Breast epithelium (tissue), 3 donors: ENCODE data around the gene MTUS2.

Experiments
- CTCF ChIP-seq, 3 donors: fragments of 450-650 bp; IDR thresholded peaks; one replicate each; pipeline ENCODE4 v1.5.1; 2016 to 2017; ENCODE audit warnings: antibody characterized with exemption in 3 of 3, mild to moderate bottlenecking in 3 of 3, moderate library complexity in 3 of 3
- POLR2AphosphoS5 ChIP-seq, 3 donors: sonication (generic); formaldehyde crosslinking; IDR thresholded peaks; one replicate each; pipeline ENCODE4 v1.6.1; 2017; ENCODE audit warnings: antibody characterized with exemption in 3 of 3

GRCh38 chr13:29260684-29261083 lies 440.5 kb downstream of the MTUS2 start:
- TF ChIP-seq CTCF (IDR thresholded peaks at IDR 0.05) (no peak), POLR2AphosphoS5 (IDR thresholded peaks at IDR 0.05) (no peak)
